LHCN-M2 (cell line): ENCODE results near the gene TAF5. TPM values are rescaled to one million over a fixed set of nuclear protein-coding genes. Genes with fewer than 3 reads are reported as not detected.
A peak's percentile ranks its signal among the peaks of the same experiment; 100 is the strongest.
"Not testable (repeated sequence)": the region's sequence is repeated elsewhere in the genome, so short reads cannot be mapped to it uniquely, and the experiment has no call there.

Experiments
- DNase-seq: peaks from one replicate; pipeline ENCODE4 v3.0.0-alpha.2; 2012; ENCODE audit warnings: low read depth
- total RNA-seq: library from RNA; depleted of rRNA; stranded (reverse); fragments of >200 nt; gene quantifications from 2 replicates; pipeline ENCODE4 v1.2.3, GENCODE V29; 2014; rRNA removed

TAF5 gene
- total RNA-seq, 1 experiment from 2014 or later, result 6.9 TPM

DNA sequence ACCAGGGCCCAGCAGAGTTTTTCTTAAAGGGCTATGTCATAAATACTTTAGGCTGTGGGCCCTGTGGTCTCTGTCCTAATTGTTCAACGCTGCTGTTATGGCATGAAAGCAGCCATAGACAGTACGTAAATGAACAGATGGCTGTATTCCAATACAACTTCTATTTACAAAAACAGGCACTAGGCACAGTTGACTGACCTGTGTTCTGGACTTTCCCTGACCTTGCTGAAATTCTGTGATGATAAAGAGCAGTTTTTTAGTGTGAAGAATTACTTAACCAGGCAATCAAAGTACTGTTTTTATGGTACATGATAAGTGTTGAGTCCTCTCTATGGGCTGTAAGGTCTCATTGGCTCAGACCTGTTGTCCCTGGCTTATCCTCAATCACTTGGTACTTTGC is 45.8 kb downstream of the TAF5 start:
- no peak for DNase-seq

DNA sequence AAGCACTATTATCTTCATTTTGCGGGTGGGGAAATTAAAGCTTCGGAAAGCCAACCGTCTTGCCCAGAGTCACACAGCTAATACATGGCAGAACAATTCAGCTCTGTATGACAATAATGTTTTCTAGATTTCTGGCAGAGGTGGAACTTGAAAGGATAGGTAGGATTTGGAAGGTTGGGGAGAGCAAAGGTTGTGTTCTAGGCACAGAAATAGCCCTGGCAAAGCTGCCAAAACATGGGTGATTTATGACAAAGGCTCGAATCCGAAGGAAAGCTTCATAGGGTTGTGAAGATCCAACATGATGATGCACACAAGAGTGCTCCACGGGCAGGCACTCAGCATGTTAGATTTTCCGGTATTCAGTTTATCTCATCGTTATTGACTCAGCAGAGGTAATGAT is 47.8 kb downstream of the TAF5 start:
- DNase-seq, result no peak

DNA sequence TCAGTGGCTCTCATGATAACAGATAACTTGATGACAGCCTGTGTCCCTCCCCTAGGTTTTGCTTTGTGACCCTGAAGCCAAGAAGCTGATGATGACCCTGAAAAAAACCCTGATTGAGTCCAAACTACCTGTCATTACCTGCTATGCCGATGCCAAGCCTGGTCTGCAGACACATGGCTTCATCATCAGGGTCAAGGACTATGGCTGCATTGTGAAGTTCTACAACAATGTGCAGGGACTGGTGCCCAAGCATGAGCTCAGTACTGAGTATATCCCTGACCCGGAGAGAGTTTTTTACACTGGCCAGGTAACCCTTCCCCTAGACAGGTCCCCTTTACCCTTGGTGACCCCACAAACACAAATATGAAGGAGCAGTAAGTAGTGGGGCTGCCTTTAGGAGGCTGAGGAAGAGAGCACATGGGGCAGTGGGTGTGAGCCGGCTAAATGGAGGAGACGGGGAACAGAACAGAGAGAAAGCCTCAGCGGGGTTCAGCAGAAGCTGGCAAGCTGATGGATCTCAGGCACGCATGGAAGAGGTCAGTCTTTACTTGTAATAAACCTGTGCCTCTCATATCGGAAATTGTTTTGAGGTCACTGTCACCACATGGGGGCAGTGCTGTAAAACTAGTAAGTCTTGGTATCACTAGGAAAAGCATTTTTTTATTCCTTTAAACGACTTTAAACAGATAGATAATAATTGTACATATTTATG is 48.8 kb downstream of the TAF5 start:
- peak; percentile 63 for DNase-seq

DNA sequence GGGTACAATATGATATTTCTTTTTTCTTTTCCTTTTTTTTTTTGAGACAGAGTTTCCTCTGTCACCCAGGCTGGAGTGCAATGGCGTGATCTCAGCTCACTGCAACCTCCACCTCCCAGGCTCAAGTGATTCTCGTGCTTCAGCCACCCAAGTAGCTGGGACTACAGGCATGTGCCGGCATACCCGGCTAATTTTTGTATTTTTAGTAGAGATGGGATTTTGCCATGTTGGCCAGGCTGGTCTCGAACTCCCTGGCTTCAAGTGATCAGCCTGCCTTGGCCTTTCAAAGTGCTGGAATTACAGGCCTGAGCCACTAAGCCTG is 49.3 kb downstream of the TAF5 start:
- not testable (repeated sequence) for DNase-seq

DNA sequence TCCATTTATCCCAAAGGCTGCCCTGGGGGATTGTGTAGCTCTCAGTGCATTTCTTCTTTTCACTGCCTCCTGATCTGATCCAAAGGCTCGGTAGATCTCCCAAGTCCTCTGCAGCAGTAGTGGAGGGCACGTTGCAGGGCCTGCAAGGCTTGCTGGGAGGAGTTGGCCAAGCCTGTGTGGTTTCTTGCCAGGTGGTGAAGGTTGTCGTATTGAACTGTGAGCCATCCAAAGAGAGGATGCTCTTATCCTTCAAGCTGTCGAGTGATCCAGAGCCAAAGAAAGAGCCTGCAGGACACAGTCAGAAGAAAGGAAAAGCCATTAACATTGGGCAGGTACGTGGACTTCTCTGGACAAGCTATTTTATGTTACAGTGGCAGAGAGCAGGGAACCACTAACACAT is 49.8 kb downstream of the TAF5 start:
- no peak for DNase-seq

DNA sequence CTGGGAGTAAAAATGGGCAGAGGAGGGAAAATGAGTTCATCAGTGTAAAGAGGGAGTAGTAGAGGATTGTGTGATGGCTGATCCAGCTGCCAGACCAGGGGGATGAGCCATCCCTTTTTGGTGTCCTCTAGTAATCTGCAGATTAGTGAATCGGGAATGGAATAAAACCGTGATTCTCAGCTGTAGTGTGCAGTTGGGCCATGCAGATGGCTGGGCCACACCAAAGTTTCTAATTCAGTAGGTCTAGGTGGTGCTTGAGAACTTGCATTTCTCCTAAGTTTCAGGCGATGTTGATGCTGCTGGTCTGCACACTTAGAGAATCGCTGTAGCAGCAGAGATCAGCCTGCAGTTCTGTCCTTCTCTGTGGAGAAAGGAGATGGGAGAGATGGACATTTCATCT is 51.3 kb downstream of the TAF5 start:
- DNase-seq, result no peak

DNA sequence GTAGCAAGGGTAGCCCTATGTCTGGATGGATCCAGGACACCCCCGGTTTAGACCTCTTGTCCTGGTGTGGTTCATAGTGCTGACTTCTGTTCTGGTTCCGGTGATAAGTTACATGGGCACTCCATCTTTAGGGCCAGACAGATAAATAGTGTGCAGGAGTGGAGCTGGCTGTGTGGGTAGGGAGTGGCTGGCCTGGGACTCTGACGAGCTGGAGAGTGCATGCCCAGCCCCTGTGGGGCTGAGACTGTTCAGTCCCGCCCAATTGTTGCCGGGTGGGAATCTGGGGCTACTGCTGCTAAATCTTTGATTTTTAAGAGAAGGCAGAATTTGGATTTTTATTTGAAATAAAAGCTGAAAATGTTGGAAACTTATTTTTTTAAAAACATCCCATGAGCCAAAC is 56.0 kb downstream of the TAF5 start:
- no peak for DNase-seq

DNA sequence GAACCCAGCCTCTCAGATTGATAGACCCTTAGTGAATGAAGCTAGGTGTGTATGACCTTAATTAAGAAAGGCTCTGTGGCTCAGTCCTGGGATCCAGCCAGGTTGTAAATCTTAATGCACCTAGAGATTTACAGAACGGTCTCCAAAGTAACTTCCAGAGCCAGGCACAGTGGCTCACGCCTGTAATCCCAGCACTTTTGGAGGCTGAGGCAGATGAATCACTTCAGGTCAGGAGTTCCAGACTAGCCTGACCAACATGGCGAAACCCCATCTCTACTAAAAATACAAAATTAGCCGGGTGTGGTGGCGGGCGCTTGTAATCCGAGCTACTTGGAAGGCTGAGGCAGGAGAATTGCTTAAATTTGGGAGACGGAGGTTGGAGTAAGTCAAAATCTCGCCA is 60.1 kb downstream of the TAF5 start:
- DNase-seq, result no peak

DNA sequence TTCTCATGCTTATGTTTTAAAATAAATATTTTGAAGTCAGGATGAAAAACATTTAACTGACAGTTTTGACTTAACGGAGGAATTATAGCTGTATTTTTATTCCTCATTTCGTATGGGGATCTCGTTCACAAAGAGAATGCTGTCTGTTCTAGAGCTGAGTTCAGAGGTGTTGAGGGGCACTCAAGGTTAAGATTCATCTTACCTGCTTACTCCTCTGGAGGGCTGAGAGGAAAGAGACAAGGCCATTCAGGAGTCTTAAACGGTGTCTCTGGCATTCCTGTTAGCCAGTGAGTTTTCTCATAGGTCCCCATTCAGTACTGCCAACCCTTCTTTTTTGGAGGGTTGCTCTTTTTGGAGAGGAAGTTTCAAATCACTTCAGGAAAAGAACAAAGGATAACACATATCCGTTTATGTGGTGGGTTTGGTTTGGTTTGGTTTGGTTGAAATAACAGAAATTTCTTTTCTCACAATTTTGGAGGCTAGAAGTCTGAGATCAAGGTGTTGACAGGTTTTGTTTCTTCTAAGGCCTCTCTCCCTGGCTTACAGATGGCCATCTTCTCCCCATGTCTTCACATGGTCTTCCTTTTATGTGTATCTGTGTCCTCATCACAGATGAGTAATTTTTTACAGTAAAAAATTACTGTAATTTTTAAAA is 61.3 kb downstream of the TAF5 start:
- no peak for DNase-seq

DNA sequence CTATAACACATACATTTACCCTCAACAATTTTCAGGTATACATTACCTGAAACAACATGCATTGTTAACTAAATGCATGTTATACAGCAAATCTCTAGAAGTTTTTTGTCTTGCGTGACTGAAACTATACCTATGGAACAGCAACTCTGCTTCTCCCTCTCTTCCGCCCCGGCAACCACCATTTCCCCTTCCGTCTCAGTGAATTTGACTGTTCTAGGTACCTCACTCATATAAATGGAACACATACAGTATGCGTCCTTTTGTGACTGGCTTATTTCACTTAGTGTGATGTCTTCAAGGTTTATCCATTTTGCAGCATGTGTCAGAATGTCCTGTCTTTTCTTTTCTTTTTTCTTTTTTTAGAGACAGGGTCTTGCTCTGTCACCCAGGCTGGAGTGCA is 61.9 kb downstream of the TAF5 start:
- no peak for DNase-seq

DNA sequence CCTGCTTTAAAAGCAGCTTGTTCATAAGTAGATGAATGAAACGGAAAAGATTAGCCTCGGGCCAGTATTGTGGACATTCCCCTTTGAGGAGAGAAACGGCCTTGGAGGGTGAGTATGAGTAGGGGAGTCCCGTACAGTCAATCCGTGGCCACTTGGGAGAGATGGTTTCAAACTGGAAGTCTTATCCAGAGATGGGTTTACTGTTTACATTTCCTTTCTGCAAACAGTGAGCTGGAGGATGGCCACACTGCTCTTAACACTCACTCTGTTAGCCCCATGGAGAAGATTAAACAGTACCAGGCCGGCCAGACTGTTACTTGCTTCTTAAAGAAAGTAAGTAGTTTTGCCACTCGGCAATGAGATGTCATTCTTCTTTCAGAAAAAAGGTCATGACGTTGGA is 64.1 kb downstream of the TAF5 start:
- no peak for DNase-seq

DNA sequence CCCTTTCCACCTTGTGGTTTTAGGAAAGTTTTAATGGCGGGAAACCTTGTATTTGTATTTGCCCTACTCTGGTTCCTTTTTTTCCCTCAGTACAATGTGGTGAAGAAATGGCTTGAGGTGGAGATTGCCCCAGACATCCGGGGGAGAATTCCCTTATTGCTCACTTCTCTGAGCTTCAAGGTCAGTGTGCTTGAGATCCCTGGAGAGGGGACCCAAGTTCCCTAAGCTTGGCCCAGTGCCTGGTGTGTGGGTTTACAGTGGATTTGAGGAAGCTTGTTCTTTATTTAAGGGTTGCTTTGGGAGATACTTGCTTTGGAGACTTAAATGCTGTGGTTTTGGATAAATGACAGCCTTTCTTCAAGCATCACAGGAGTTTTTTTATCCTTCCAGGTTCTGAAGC is 66.1 kb downstream of the TAF5 start:
- DNase-seq, result peak; percentile 13

Other genes starting within 250 kb of the TAF5 start
- gene NT5C2, start 174.7 kb upstream of the TAF5 start, total RNA-seq, result 35.5 and 41.8 TPM in 2 replicates
- not detected in 2 replicates for gene RPEL1, start 122.1 kb upstream of the TAF5 start, total RNA-seq
- gene INA, start 90.8 kb upstream of the TAF5 start, total RNA-seq, result not detected in 2 replicates
- gene PCGF6, start 16.8 kb upstream of the TAF5 start, total RNA-seq, result 16.1 and 17.2 TPM in 2 replicates
- 276 and 387 TPM in 2 replicates for gene ATP5MK, start 28.5 kb downstream of the TAF5 start, total RNA-seq
- gene PDCD11, start 28.6 kb downstream of the TAF5 start, total RNA-seq, result 33.0 and 37.3 TPM in 2 replicates
- gene CALHM2, start 84.4 kb downstream of the TAF5 start, total RNA-seq, result 28.0 and 28.1 TPM in 2 replicates
- gene CALHM1, start 90.9 kb downstream of the TAF5 start, total RNA-seq, result not detected in 2 replicates
- not detected in 2 replicates for gene CALHM3, start 111.3 kb downstream of the TAF5 start, total RNA-seq
- 0.06 TPM in 1 of 2 replicates, not detected in the other for gene NEURL1, start 125.7 kb downstream of the TAF5 start, total RNA-seq